ENCODE data around the gene KCNIP1. TPM values are rescaled to one million over a fixed set of nuclear protein-coding genes. Genes with fewer than 3 reads are reported as not detected.

The KCNIP1 gene
- total and polyA plus RNA-seq, 9 of the 15 experiments (the other 6 are each of a cell fraction or from before 2014, with no cell fraction given) = not detected

- ATAC-seq (no peak), FAIRE-seq (no peak), DNase-seq (ENCODE audit: extremely low read depth in 1 of 4, low spot score in 3 of 4) (no peak)
- in situ Hi-C loops (cut with MboI) (loop anchor here (10.0 kb wide), 1 partner anchor 594 kb away; no protein-coding TSS in a partner anchor), intact Hi-C loops (cut with micrococcal nuclease) (loop anchor here (10.0 kb wide), 1 partner anchor 424 kb away; no protein-coding TSS in a partner anchor)
- POLR2A ChIA-PET = no interaction called here
- Histone ChIP-seq H3K9ac (ENCODE audit: insufficient read depth in 1 of 2, low read depth in 2 of 2, low read length in 2 of 2) (no peak overlapping the region), H3K27me3 (ENCODE audit: control insufficient read depth in 2 of 2, insufficient read depth in 2 of 2, low read length in 2 of 2) (no peaks in the 10 kb centered on the region; a peak in 3 of 5 replicates), H3K4me2 (ENCODE audit: insufficient read depth, low read length) (no peak overlapping the region), H3K27ac (ENCODE audit: extremely low read depth, low read depth, low read length) (no peak overlapping the region), H3K4me1 (replicated peaks in 1 of 2; ENCODE audit: control insufficient read depth in 2 of 2, insufficient read depth in 2 of 2, low read length in 2 of 2) (peaks cover 0 to 9% of the 10 kb centered on the region in 2 experiments; a peak in 2 of 5 replicates), H3K4me3 (no peak overlapping the region), H4K20me1 (replicated peaks; ENCODE audit: control insufficient read depth, insufficient read depth, low read length) (no peaks in the 10 kb centered on the region; the same call in 1 of the 2 replicates), H3K36me3 (ENCODE audit: control insufficient read depth, insufficient read depth, low read length) (no peaks in the 10 kb centered on the region), H3K9me3 (replicated peaks; ENCODE audit: control insufficient read depth, insufficient read depth, low read depth, low read length) (no peaks in the 10 kb centered on the region), H3K79me2 (ENCODE audit: control insufficient read depth, insufficient read depth, low read length) (no peaks in the 10 kb centered on the region), H3K9me1 (ENCODE audit: control insufficient read depth, insufficient read depth, low read length) (no peaks in the 10 kb centered on the region), H2AFZ (ENCODE audit: low read depth, low read length) (no peak overlapping the region)
- CTCF ChIA-PET (ENCODE audit: low intra/inter-chr PET ratio) = no interaction called here
- 0% methylated on average over 3 of the region's 3 CpGs for WGBS (ENCODE audit: insufficient coverage, low coverage, missing lambda C conversion rate)
- BruUV-seq (replicated peaks) = no TSS peak
- no peak for TF ChIP-seq TOE1 (IDR thresholded peaks at IDR 0.05; ENCODE audit: borderline replicate concordance)
- TF ChIP-seq TOE1 (CRISPR knock-in tag; IDR thresholded peaks at IDR 0.05; ENCODE audit: borderline replicate concordance, low read depth) = no peak
- TF ChIP-seq CGGBP1 (CRISPR knock-in tag; IDR thresholded peaks at IDR 0.05) = no peak
- TF ChIP-seq FOXK2 (conservative IDR thresholded peaks at IDR 0.05 in 1 of 2, IDR thresholded peaks at IDR 0.05 in 1 of 2; ENCODE audit: low read depth in 2 of 2) = no peak
- TF ChIP-seq, protein P1, sequence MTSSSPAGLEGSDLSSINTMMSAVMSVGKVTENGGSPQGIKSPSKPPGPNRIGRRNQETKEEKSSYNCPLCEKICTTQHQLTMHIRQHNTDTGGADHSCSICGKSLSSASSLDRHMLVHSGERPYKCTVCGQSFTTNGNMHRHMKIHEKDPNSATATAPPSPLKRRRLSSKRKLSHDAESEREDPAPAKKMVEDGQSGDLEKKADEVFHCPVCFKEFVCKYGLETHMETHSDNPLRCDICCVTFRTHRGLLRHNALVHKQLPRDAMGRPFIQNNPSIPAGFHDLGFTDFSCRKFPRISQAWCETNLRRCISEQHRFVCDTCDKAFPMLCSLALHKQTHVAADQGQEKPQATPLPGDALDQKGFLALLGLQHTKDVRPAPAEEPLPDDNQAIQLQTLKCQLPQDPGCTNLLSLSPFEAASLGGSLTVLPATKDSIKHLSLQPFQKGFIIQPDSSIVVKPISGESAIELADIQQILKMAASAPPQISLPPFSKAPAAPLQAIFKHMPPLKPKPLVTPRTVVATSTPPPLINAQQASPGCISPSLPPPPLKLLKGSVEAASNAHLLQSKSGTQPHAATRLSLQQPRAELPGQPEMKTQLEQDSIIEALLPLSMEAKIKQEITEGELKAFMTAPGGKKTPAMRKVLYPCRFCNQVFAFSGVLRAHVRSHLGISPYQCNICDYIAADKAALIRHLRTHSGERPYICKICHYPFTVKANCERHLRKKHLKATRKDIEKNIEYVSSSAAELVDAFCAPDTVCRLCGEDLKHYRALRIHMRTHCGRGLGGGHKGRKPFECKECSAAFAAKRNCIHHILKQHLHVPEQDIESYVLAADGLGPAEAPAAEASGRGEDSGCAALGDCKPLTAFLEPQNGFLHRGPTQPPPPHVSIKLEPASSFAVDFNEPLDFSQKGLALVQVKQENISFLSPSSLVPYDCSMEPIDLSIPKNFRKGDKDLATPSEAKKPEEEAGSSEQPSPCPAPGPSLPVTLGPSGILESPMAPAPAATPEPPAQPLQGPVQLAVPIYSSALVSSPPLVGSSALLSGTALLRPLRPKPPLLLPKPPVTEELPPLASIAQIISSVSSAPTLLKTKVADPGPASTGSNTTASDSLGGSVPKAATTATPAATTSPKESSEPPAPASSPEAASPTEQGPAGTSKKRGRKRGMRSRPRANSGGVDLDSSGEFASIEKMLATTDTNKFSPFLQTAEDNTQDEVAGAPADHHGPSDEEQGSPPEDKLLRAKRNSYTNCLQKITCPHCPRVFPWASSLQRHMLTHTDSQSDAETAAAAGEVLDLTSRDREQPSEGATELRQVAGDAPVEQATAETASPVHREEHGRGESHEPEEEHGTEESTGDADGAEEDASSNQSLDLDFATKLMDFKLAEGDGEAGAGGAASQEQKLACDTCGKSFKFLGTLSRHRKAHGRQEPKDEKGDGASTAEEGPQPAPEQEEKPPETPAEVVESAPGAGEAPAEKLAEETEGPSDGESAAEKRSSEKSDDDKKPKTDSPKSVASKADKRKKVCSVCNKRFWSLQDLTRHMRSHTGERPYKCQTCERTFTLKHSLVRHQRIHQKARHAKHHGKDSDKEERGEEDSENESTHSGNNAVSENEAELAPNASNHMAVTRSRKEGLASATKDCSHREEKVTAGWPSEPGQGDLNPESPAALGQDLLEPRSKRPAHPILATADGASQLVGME (CRISPR knock-in tag; IDR thresholded peaks at IDR 0.05) = no peak
- no peak for TF ChIP-seq AFF4 (CRISPR knock-in tag; IDR thresholded peaks at IDR 0.05)
- TF ChIP-seq GATAD2A (IDR thresholded peaks at IDR 0.05) = no peak
- TF ChIP-seq GMEB1 (CRISPR knock-in tag; IDR thresholded peaks at IDR 0.05) = no peak
- TF ChIP-seq RBM25 (IDR thresholded peaks at IDR 0.05; ENCODE audit: low read depth, low read length, severe bottlenecking) = no peak
- no peak for TF ChIP-seq EHMT2 (IDR thresholded peaks at IDR 0.05)
Measured at GRCh38 chr5:170740551-170741205, 236.9 kb downstream of the KCNIP1 start.
